CD4-positive, alpha-beta T cell treated with Interleukin-21 for 1 hour (primary cell): Measurements from ENCODE around the gene RELA.

Experiments
- DNase-seq: peaks from one replicate; pipeline ENCODE4 v3.0.0-alpha.2; 2020

The RELA gene

DNA sequence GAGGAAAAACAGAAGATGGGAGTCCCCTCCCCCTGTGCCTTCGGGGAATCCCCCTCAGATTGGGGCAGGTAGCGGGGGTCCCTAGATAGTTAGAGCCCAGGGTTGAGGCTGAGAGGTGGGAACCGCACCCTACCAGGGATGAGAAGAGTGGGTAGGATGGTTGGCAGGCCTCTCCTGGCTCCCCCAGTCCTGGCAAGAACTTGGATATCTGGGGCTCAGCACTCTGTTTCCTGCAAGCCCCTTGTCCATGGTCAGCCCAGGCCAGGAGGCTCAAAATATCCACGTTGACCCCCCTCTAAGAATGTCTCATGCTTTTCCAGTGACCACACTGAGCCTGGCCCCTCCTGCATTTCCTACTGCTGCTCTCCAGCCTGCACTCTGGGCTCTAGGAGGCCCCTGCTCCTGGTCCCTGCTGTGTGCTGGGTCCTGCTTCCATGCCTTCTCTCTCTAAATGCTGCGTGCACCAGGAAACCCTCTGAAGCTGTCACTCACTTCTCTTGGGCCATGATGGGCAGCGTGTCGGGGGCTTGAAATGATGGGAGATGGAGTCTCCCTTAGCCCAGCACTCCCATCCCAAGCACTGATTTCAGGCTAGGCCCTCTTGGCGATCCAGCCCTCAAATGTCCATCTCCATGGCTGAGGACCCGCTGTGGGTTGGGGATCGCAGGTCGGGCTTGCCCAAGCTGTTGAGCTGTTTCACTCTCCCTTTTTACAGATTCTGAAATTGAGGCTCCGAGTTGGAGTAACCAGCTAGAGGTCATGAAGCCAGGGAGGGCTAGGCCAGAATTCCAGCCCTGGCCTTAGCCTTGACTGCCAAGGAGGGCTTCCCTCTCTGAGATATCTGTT lies 50.7 kb downstream of the RELA start:
- DNase-seq, result no peak

DNA sequence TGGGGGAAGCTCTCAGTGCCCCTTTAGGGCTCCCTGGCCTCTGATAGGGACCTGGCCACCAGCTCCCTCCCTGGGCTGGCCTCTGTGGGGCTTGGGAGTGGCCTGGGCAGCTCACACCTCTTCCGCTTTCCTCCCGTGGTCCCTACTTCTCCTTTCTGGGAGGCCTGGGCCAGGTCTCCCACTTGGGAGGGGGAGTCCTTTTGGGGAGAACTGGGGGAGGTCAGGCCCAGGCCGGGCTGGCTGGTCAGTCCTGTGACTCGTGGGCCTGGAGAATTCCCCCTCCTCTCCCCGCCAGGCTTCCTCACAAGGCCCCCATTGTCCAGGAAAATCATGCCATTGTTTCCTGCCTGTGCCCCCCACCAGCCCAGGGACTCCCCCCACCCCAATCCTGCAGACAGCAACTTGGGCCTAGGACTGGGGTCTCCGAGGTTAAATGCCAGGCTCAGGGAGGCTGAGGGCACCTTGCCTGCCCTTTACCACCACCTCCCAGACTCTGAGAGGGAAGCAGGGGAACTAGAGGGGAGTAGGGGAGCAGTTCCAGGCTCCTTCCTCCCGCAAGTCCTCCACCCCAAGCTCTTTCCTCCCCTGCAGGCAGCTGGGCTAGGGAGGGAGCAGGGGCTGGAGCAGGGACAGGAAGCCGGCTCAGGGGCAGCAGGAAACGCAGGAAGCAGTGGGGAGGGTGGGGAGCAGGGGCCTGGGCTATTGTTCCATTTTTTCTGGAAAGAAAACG lies 51.5 kb downstream of the RELA start:
- no peak for DNase-seq

DNA sequence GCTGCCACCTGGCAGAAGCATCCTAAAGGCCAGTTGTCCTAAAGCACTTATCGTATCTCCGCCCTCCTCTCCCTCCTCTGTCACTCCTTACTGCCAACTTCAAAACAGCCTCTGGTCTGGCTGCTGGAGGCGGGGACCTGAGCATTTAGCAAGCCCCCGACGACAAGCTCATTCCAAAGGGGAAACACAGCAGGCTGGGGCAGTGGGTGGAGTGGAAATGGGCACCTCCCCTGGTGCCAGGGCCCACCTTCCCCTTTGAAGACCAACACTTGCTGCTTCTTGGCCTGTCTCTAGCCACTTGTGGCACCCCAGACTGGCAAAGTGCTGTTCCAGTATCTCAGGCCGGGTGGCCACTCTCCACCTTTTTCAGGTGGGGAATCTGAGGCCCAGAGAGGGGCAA lies 52.3 kb downstream of the RELA start:
- no peak for DNase-seq

DNA sequence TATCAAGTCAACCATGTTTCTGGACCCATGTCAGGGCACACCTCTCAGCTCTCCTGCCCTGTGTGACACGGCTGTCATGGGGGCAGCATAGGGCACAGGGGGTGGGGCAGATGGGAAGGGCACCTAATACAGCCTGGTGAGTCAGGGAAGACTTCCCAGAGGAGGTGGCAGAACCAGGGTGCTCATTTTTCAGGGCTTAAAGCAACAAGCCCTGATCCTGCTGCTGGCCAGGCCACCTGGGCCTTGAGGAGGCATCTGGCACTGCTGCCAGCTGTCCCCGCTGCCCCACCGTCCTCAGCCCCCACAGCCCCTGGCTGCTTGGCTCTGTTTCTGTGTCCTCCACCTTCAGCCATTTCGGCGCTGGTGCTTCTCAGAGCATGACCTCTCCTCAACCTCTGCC lies 53.1 kb downstream of the RELA start:
- DNase-seq, result no peak

- DNase-seq, result no peak
These were observed 53.5 kb downstream of the RELA start for GRCh38 chr11:65609229-65609628.

- DNase-seq, result no peak
These were observed 54.9 kb downstream of the RELA start for GRCh38 chr11:65607614-65608426.

- no peak for DNase-seq
These were observed 55.7 kb downstream of the RELA start for GRCh38 chr11:65606876-65607613.

GRCh38 chr11:65604258-65604657 lies 58.5 kb downstream of the RELA start:
- DNase-seq, result no peak
